CD14-positive monocyte (primary cell): ENCODE measurements around the gene PAIP2. TPM values are rescaled to one million over a fixed set of nuclear protein-coding genes. Genes with fewer than 3 reads are reported as not detected.

Experiments used
- DNase-seq, 3 donors: peaks; one replicate each; pipeline ENCODE4 v3.0.0-alpha.2; 2011 to 2022
- H2AFZ ChIP-seq: 2 replicates; pipeline ENCODE4 v1.6.0; 2012; ENCODE audit warnings: mild to moderate bottlenecking, low read depth, low read length, inconsistent platforms; ENCODE audit not compliant: insufficient read depth, poor library complexity, severe bottlenecking
- H3K27ac ChIP-seq, 2 donors: 1 replicate in 1 of 2; 2 replicates in 1 of 2; pipeline ENCODE4 v1.5.1; 2012 to 2013; ENCODE audit warnings: low read length in 2 of 2, control low read depth in 1 of 2, inconsistent platforms in 1 of 2, low read depth in 1 of 2, mild to moderate bottlenecking in 1 of 2
- H3K27me3 ChIP-seq, 2 donors: one replicate each; pipeline versions ENCODE4 v1.6.0 to v1.6.1; 2011 to 2013; ENCODE audit warnings: low read length in 2 of 2; ENCODE audit not compliant: control insufficient read depth in 2 of 2, insufficient read depth in 2 of 2
- H3K36me3 ChIP-seq, 2 donors: replicated peaks in 1 of 2; 1 replicate in 1 of 2; 2 replicates in 1 of 2; pipeline versions ENCODE4 v1.5.1 to v1.6.1; 2012 to 2013; ENCODE audit warnings: low read length in 2 of 2, control low read depth in 1 of 2, inconsistent platforms in 1 of 2, mild to moderate bottlenecking in 1 of 2; ENCODE audit not compliant: insufficient read depth in 2 of 2, control insufficient read depth in 1 of 2
- H3K4me1 ChIP-seq, 2 donors: 1 replicate in 1 of 2; 2 replicates in 1 of 2; pipeline versions ENCODE4 v1.5.1 to v1.6.1; 2012 to 2013; ENCODE audit warnings: low read length in 2 of 2, control low read depth in 1 of 2, inconsistent platforms in 1 of 2, mild to moderate bottlenecking in 1 of 2, moderate library complexity in 1 of 2; ENCODE audit not compliant: insufficient read depth in 2 of 2, control insufficient read depth in 1 of 2
- H3K4me2 ChIP-seq: replicated peaks from 2 replicates; pipeline ENCODE3; 2012; ENCODE audit warnings: low read length, moderate library complexity, mild to moderate bottlenecking; ENCODE audit not compliant: poor library complexity, severe bottlenecking; ENCODE audit errors: extremely low read depth
- H3K4me3 ChIP-seq, 3 experiments: fragments of 200-600 bp in 1 of 3; sonication (generic) in 1 of 3; replicated peaks in 1 of 3; 1 replicate in 2 of 3; 2 replicates in 1 of 3; pipeline ENCODE4 v1.5.1; 2011 to 2013; ENCODE audit warnings: low read length in 3 of 3, mild to moderate bottlenecking in 3 of 3, control low read depth in 2 of 3, low read depth in 2 of 3, inconsistent platforms in 1 of 3, moderate library complexity in 1 of 3
- H3K79me2 ChIP-seq: 2 replicates; pipeline ENCODE4 v1.6.0; 2012; ENCODE audit warnings: mild to moderate bottlenecking, control low read depth, inconsistent platforms, low read length, moderate library complexity; ENCODE audit not compliant: insufficient read depth
- H3K9ac ChIP-seq: 2 replicates; pipeline ENCODE4 v1.6.0; 2017; ENCODE audit warnings: low read length, mild to moderate bottlenecking; ENCODE audit not compliant: insufficient read depth, poor library complexity, severe bottlenecking
- H3K9me3 ChIP-seq, 2 donors: replicated peaks in 1 of 2; 1 replicate in 1 of 2; 2 replicates in 1 of 2; pipeline versions ENCODE4 v1.5.1 to v1.6.1; 2012 to 2013; ENCODE audit warnings: low read length in 2 of 2, control low read depth in 1 of 2; ENCODE audit not compliant: control insufficient read depth in 1 of 2, insufficient read depth in 1 of 2
- H4K20me1 ChIP-seq: 2 replicates; pipeline ENCODE4 v1.6.0; 2012; ENCODE audit warnings: mild to moderate bottlenecking, low read length, control low read depth, moderate library complexity; ENCODE audit not compliant: insufficient read depth
- H3K27ac Mint-ChIP-seq, 7 donors: one replicate each; pipeline ENCODE4 v1.8.0; 2020; ENCODE audit warnings: mild to moderate bottlenecking in 7 of 7, mixed read lengths in 7 of 7, moderate library complexity in 6 of 7, inconsistent platforms in 2 of 7
- H3K27me3 Mint-ChIP-seq, 3 donors: one replicate each; pipeline ENCODE4 v1.8.0; 2021 to 2022; ENCODE audit warnings: low read depth in 3 of 3, mild to moderate bottlenecking in 3 of 3, mixed read lengths in 3 of 3, moderate library complexity in 3 of 3, inconsistent platforms in 1 of 3
- H3K36me3 Mint-ChIP-seq, 2 donors: one replicate each; pipeline ENCODE4 v1.8.0; 2020; ENCODE audit warnings: mixed read lengths in 2 of 2, inconsistent platforms in 1 of 2, mild to moderate bottlenecking in 1 of 2
- H3K4me1 Mint-ChIP-seq: one replicate; pipeline ENCODE4 v1.8.0; 2020; ENCODE audit warnings: mild to moderate bottlenecking, mixed read lengths
- H3K4me3 Mint-ChIP-seq, 2 donors: one replicate each; pipeline ENCODE4 v1.8.0; 2020; ENCODE audit warnings: mild to moderate bottlenecking in 2 of 2, mixed read lengths in 2 of 2, moderate library complexity in 1 of 2
- H3K9me3 Mint-ChIP-seq, 7 donors: one replicate each; pipeline ENCODE4 v1.8.0; 2020 to 2022; ENCODE audit warnings: mixed read lengths in 7 of 7, mild to moderate bottlenecking in 6 of 7, moderate library complexity in 6 of 7, inconsistent platforms in 2 of 7
- CTCF ChIP-seq: fragments of 200-600 bp; IDR thresholded peaks from one replicate; pipeline ENCODE4 v1.8.0; 2022; ENCODE audit warnings: antibody characterized with exemption, mild to moderate bottlenecking
- WGBS: methylation state at CpG from one replicate; pipeline ENCODE4 v1.1.5; 2013; ENCODE audit warnings: missing lambda C conversion rate; ENCODE audit not compliant: insufficient coverage; 5-methylcytosine and 5-hydroxymethylcytosine counted together
- intact Hi-C, 2 donors: fragments of 100-400 bp; cut with micrococcal nuclease; formaldehyde crosslinking; loops; one replicate each; pipeline versions ENCODE4 v1.15.0 to v1.15.1; 2023
- polyA plus RNA-seq, 3 donors: library from polyadenylated mRNA; depleted of rRNA in 1 of 3; unstranded in 2 of 3; stranded (reverse) in 1 of 3; fragments of 300-500 nt in 2 of 3; fragments of >200 nt in 1 of 3; fragmentation: Illumina TruSeq in 2 of 3; gene quantifications; 1 replicate in 2 of 3; 2 replicates in 1 of 3; pipeline ENCODE4 v1.2.3, GENCODE V29; 2012 to 2021

Gene PAIP2
- polyA plus RNA-seq, 3 donors, result 68.3 to 325 (median 313) TPM

- DNase-seq, result peak; percentile 93 to 96 (median 94)
- H3K36me3 Mint-ChIP-seq, result no peaks in the 10 kb centered on the region
- H3K9ac ChIP-seq, result peak within 1 kb of the TSS; percentile 99
- H3K36me3 ChIP-seq, result no peaks in the 10 kb centered on the region
- H3K4me3 Mint-ChIP-seq, result peak within 1 kb of the TSS; percentile 95 to 96
- H3K4me3 ChIP-seq, result peak within 1 kb of the TSS; percentile 70 to 93 (median 91)
- peak within 1 kb of the TSS; percentile 70 for H2AFZ ChIP-seq
- intact Hi-C loops, result loop anchor here in 1 of 2 donors (10.0 kb wide), 1 partner anchor 719 kb away; the partner anchor contains the start of gene HSPA9
- H3K4me1 ChIP-seq, result peaks cover 18 to 32% of the 10 kb centered on the region in 2 donors
- H3K4me1 Mint-ChIP-seq, result peaks cover 39% of the 10 kb centered on the region
- H3K27ac Mint-ChIP-seq, result peak within 1 kb of the TSS; percentile 97 to 99 (median 98)
- peaks cover 59% of the 10 kb centered on the region for H3K79me2 ChIP-seq
- H4K20me1 ChIP-seq, result peaks cover 41% of the 10 kb centered on the region
- H3K27me3 ChIP-seq, result no peaks in the 10 kb centered on the region
- under 1% methylated on average over 68 of the region's 88 CpGs for WGBS
- H3K4me2 ChIP-seq, result peak within 1 kb of the TSS; percentile 90
- peak within 1 kb of the TSS; percentile 91 to 96 for H3K27ac ChIP-seq
- peaks cover 0 to 2% (median 0%) of the 10 kb centered on the region in 7 donors for H3K9me3 Mint-ChIP-seq
- no peaks in the 10 kb centered on the region for H3K27me3 Mint-ChIP-seq
- no peak for TF ChIP-seq CTCF
- H3K9me3 ChIP-seq, result no peaks in the 10 kb centered on the region
These were observed 47.9 kb upstream of the PAIP2 start, which contains the start of gene MATR3 for GRCh38 chr5:139293507-139294373. MATR3 (plus strand) TSS chr5:139293740; CDS start chr5:139307416, 13,676 bp downstream.

GRCh38 chr5:139294374-139295165 is 47.1 kb upstream of the PAIP2 start:
- Histone ChIP-seq H3K27ac (peak overlapping the region; percentile 91 to 96), H3K9me3 (no peaks in the 10 kb centered on the region), H3K9ac (peak overlapping the region; percentile 99), H4K20me1 (peaks cover 49% of the 10 kb centered on the region), H3K79me2 (peaks cover 67% of the 10 kb centered on the region), H3K4me2 (peak overlapping the region; percentile 90), H2AFZ (peak overlapping the region; percentile 70), H3K27me3 (no peaks in the 10 kb centered on the region), H3K4me1 (peaks cover 18 to 32% of the 10 kb centered on the region in 2 donors), H3K4me3 (peak overlapping the region; percentile 70 to 93 (median 91)), H3K36me3 (no peaks in the 10 kb centered on the region)
- peak; percentile 37 to 62 (median 57) for DNase-seq
- peak overlapping the region; percentile 95 to 96 for H3K4me3 Mint-ChIP-seq
- H3K27ac Mint-ChIP-seq, result peak overlapping the region; percentile 97 to 99 (median 98)
- TF ChIP-seq CTCF, result no peak
- under 1% methylated on average over 42 of the region's 48 CpGs for WGBS
- peaks cover 47% of the 10 kb centered on the region for H3K4me1 Mint-ChIP-seq
- intact Hi-C loops, result loop anchor here in 1 of 2 donors (5.0 to 10.0 kb wide), 2 partner anchors 48 to 720 kb away; partner anchors contain the start of genes HSPA9 and PAIP2
- no peaks in the 10 kb centered on the region for H3K27me3 Mint-ChIP-seq
- no peaks in the 10 kb centered on the region for H3K36me3 Mint-ChIP-seq
- H3K9me3 Mint-ChIP-seq, result peaks cover 0 to 2% (median 0%) of the 10 kb centered on the region in 7 donors
